CD4-positive, alpha-beta T cell (primary cell): ENCODE measurements around the gene CDRT15. TPM values are rescaled to one million over a fixed set of nuclear protein-coding genes. Genes with fewer than 3 reads are reported as not detected.

Experiments used
- ATAC-seq: fragments of 200-7000 bp; cut with Tn5 transposase; one replicate; pipeline ENCODE4 v1.10.0; 2022; ENCODE audit warnings: mild to moderate bottlenecking; ENCODE audit not compliant: poor library complexity
- CTCF ChIA-PET: fragments of 350-600 bp; sonication (Branson Sonifier 250); formaldehyde crosslinking; loops from one replicate; lab custom pipeline; 2021; ENCODE audit warnings: antibody characterized with exemption, inconsistent platforms; lab: Charles Lee
- POLR2A ChIA-PET: fragments of 350-600 bp; sonication (Branson Sonifier 250); formaldehyde crosslinking; loops from one replicate; lab custom pipeline; 2021; ENCODE audit warnings: antibody characterized with exemption, inconsistent platforms; lab: Charles Lee
- DNase-seq, 14 experiments: peaks; one replicate each; pipeline ENCODE4 v3.0.0-alpha.2; 2013 to 2020; ENCODE audit warnings: mixed read lengths in 2 of 14
- H3K27ac ChIP-seq, 2 donors: one replicate each; pipeline versions ENCODE4 v1.5.1 to v1.7.0; 2013; ENCODE audit warnings: low read length in 2 of 2, low read depth in 1 of 2, mild to moderate bottlenecking in 1 of 2
- H3K27me3 ChIP-seq, 2 experiments: 1 replicate in 1 of 2; 2 replicates in 1 of 2; pipeline versions ENCODE4 v1.6.1 to v1.7.0; 2013; ENCODE audit warnings: low read length in 2 of 2, control low read depth in 1 of 2, mild to moderate bottlenecking in 1 of 2, moderate library complexity in 1 of 2; ENCODE audit not compliant: insufficient read depth in 2 of 2, control insufficient read depth in 1 of 2
- H3K36me3 ChIP-seq: one replicate; pipeline ENCODE4 v1.6.1; 2013; ENCODE audit warnings: low read length, control low read depth; ENCODE audit not compliant: insufficient read depth
- H3K4me1 ChIP-seq: one replicate; pipeline ENCODE4 v1.6.1; 2013; ENCODE audit warnings: low read length, control low read depth; ENCODE audit not compliant: insufficient read depth
- H3K4me3 ChIP-seq: one replicate; pipeline ENCODE4 v1.5.1; 2013; ENCODE audit warnings: mild to moderate bottlenecking, low read length, moderate library complexity
- H3K9me3 ChIP-seq, 2 experiments: 1 replicate in 1 of 2; 2 replicates in 1 of 2; pipeline versions ENCODE4 v1.6.1 to v1.7.0; 2013; ENCODE audit warnings: low read length in 2 of 2, mild to moderate bottlenecking in 2 of 2, control low read depth in 1 of 2, moderate library complexity in 1 of 2; ENCODE audit not compliant: control insufficient read depth in 1 of 2, insufficient read depth in 1 of 2
- H3K27ac Mint-ChIP-seq: one replicate; pipeline ENCODE4 v1.8.0; 2020; ENCODE audit warnings: mixed read lengths
- H3K27me3 Mint-ChIP-seq: one replicate; pipeline ENCODE4 v1.8.0; 2021; ENCODE audit warnings: mixed read lengths
- H3K36me3 Mint-ChIP-seq: one replicate; pipeline ENCODE4 v1.8.0; 2021; ENCODE audit warnings: low read depth, mixed read lengths
- H3K4me1 Mint-ChIP-seq: one replicate; pipeline ENCODE4 v1.8.0; 2021; ENCODE audit warnings: low read depth, mixed read lengths
- H3K4me3 Mint-ChIP-seq: one replicate; pipeline ENCODE4 v1.8.0; 2020; ENCODE audit warnings: mild to moderate bottlenecking, mixed read lengths
- H3K9me3 Mint-ChIP-seq: one replicate; pipeline ENCODE4 v1.8.0; 2020; ENCODE audit warnings: mixed read lengths
- intact Hi-C, 2 experiments: fragments of 100-400 bp; cut with DNase I in 1 of 2; cut with micrococcal nuclease in 1 of 2; formaldehyde crosslinking; loops; one replicate each; pipeline versions ENCODE4 v1.15.1 to v1.9.0; 2023 to 2025; cut with DNase I, micrococcal nuclease
- total RNA-seq, 174 experiments: library from RNA in 2 of 174; stranded (reverse) in 2 of 174; gene quantifications; one replicate each; pipeline ENCODE4 v1.2.3 and lab custom pipeline; 2021 to 2026
- TF ChIP-seq, protein P1 (sequence below): fragments of 200-600 bp; IDR thresholded peaks from one replicate; pipeline ENCODE4 v1.8.0; 2022; ENCODE audit warnings: antibody characterized with exemption, mild to moderate bottlenecking

Gene CDRT15
- total RNA-seq, 2 experiments from 2014 or later = not detected

DNA sequence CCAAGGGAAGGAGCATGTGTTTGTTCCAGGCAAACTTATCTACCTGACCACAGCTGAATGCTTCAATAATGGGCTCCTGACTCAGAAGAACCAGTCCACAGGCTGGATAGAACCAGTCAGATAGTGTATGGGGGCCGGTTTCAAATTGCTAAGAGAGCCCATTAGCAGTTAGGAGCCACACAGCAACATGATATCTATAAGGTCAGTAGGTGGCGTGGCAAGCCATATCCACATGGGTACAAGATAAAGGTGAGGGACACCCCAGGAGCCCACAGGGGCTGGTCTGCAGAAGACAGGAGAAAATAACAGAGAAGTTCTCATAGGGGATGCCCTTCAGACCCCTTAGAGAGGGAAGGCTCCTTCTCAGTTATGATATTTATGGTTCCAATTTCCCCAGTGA lies 31.6 kb upstream of the CDRT15 start:
- no peaks in the 10 kb centered on the region for H3K36me3 Mint-ChIP-seq
- ATAC-seq (no peak), DNase-seq (peak in 4 of 14 experiments; percentile 17 to 40 (median 27))
- no peaks in the 10 kb centered on the region for H3K9me3 ChIP-seq
- H3K4me1 Mint-ChIP-seq = no peaks in the 10 kb centered on the region
- TF ChIP-seq, protein P1, sequence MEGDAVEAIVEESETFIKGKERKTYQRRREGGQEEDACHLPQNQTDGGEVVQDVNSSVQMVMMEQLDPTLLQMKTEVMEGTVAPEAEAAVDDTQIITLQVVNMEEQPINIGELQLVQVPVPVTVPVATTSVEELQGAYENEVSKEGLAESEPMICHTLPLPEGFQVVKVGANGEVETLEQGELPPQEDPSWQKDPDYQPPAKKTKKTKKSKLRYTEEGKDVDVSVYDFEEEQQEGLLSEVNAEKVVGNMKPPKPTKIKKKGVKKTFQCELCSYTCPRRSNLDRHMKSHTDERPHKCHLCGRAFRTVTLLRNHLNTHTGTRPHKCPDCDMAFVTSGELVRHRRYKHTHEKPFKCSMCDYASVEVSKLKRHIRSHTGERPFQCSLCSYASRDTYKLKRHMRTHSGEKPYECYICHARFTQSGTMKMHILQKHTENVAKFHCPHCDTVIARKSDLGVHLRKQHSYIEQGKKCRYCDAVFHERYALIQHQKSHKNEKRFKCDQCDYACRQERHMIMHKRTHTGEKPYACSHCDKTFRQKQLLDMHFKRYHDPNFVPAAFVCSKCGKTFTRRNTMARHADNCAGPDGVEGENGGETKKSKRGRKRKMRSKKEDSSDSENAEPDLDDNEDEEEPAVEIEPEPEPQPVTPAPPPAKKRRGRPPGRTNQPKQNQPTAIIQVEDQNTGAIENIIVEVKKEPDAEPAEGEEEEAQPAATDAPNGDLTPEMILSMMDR = no peak
- no peaks in the 10 kb centered on the region for H3K27me3 Mint-ChIP-seq
- no peak overlapping the region for H3K27ac Mint-ChIP-seq
- H3K4me3 ChIP-seq = no peak overlapping the region
- POLR2A ChIA-PET = no interaction called here
- no peaks in the 10 kb centered on the region for H3K36me3 ChIP-seq
- no peaks in the 10 kb centered on the region for H3K27me3 ChIP-seq
- no peak overlapping the region for H3K4me3 Mint-ChIP-seq
- no peak overlapping the region for H3K27ac ChIP-seq
- intact Hi-C loops = no loop called here
- CTCF ChIA-PET = no interaction called here
- no peaks in the 10 kb centered on the region for H3K9me3 Mint-ChIP-seq
- no peaks in the 10 kb centered on the region for H3K4me1 ChIP-seq

DNA sequence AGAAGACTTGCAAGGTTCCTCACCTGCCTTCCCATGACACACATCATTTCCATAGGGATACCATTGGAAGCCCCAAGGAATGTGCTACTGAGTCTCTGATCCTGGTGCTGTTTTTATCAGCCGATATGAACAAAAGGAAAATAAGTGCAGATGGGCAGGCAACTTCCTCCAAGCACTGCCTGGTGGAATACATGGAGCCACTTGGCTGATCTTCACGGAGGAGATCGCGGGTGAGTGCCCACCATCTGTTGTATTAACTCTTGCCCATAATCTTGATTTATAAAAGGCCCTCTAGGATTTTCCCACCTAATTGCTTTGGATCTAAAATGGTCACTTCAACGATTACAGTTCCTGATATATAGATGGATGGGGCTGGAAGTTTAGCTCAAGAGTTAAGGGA lies 24.7 kb upstream of the CDRT15 start:
- ATAC-seq (no peak), DNase-seq (no peak)
- Mint-ChIP-seq H3K27ac (no peak overlapping the region), H3K9me3 (no peaks in the 10 kb centered on the region), H3K4me3 (no peak overlapping the region), H3K27me3 (no peaks in the 10 kb centered on the region), H3K36me3 (no peaks in the 10 kb centered on the region), H3K4me1 (no peaks in the 10 kb centered on the region)
- CTCF ChIA-PET = no interaction called here
- Histone ChIP-seq H3K4me1 (no peaks in the 10 kb centered on the region), H3K36me3 (no peaks in the 10 kb centered on the region), H3K27ac (no peak overlapping the region), H3K27me3 (no peaks in the 10 kb centered on the region), H3K9me3 (no peaks in the 10 kb centered on the region), H3K4me3 (no peak overlapping the region)
- intact Hi-C loops = no loop called here
- POLR2A ChIA-PET = no interaction called here
- TF ChIP-seq, protein P1 = no peak

DNA sequence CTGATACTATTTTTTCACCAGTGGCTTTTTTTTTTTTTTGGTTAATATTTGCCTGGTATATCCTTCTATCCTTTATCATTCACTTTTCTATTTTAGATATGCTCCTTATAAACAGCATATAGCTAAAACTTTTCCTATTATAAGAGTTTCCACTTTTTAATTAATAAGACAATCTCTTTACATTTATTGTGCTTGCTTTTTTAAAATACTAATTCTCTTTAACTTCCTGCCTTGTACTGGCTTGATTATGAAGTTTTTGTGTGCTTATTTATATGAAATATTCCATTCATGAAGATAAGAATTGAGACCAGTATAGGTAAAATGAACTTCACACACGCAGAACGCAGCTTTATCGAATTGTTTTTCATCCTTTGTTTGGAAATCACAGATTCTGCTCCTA lies 9.0 kb upstream of the CDRT15 start:
- DNase-seq = no peak
- no peak for ATAC-seq
- no peaks in the 10 kb centered on the region for H3K27me3 ChIP-seq
- Mint-ChIP-seq H3K36me3 (no peaks in the 10 kb centered on the region), H3K9me3 (no peaks in the 10 kb centered on the region), H3K27me3 (no peaks in the 10 kb centered on the region), H3K27ac (no peak overlapping the region), H3K4me3 (no peak overlapping the region), H3K4me1 (no peaks in the 10 kb centered on the region)
- H3K9me3 ChIP-seq = no peaks in the 10 kb centered on the region
- H3K27ac ChIP-seq = no peak overlapping the region
- ChIA-PET CTCF (interaction anchor here (0.5 to 0.8 kb wide), 4 partner anchors 25 to 1214 kb away, joined by 3 to 4 read pairs (median 4); no protein-coding TSS in a partner anchor), POLR2A (no interaction called here)
- no peaks in the 10 kb centered on the region for H3K4me1 ChIP-seq
- no peak overlapping the region for H3K4me3 ChIP-seq
- no peaks in the 10 kb centered on the region for H3K36me3 ChIP-seq
- TF ChIP-seq, protein P1 = no peak
- intact Hi-C loops = no loop called here
